Panc1 (cell line): Measurements from ENCODE around the gene KRTAP10-6. TPM values are rescaled to one million over a fixed set of nuclear protein-coding genes. Genes with fewer than 3 reads are reported as not detected.

Source experiments
- ATAC-seq: fragments of 200-7000 bp; cut with Tn5 transposase; 2 replicates; pipeline ENCODE4 v1.9.1; 2020; ENCODE audit warnings: mild to moderate bottlenecking, moderate library complexity
- BruUV-seq: library from RNA; stranded (reverse); fragments of 400-500 nt; replicated peaks from 2 replicates; lab custom pipeline; 2021; lab: Mats Ljungman, UMichigan
- CTCF ChIA-PET: fragments of 300-600 bp; sonication (Branson Sonifier 250); formaldehyde crosslinking; loops from one replicate; lab custom pipeline; 2022; ENCODE audit warnings: antibody characterized with exemption; lab: Charles Lee
- POLR2A ChIA-PET: fragments of 300-600 bp; sonication (Branson Sonifier 250); formaldehyde crosslinking; loops from one replicate; lab custom pipeline; 2022; ENCODE audit warnings: antibody characterized with exemption; lab: Charles Lee
- DNase-seq: peaks from one replicate; pipeline ENCODE4 v3.0.0-alpha.2; 2010; ENCODE audit warnings: low read depth, low spot score
- H3K27ac ChIP-seq: 2 replicates; pipeline ENCODE4 v1.5.1; 2011; ENCODE audit warnings: mild to moderate bottlenecking, low read length, inconsistent platforms
- H3K27me3 ChIP-seq: fragments of 200-500 bp; sonication (Bioruptor generic); 2 replicates; pipeline ENCODE4 v1.6.0; 2014; ENCODE audit warnings: low read length, inconsistent platforms; ENCODE audit not compliant: control insufficient read depth, insufficient read depth
- H3K36me3 ChIP-seq: fragments of 200-500 bp; sonication (Bioruptor generic); 2 replicates; pipeline ENCODE4 v1.5.1; 2014; ENCODE audit warnings: inconsistent platforms, mild to moderate bottlenecking, low read length, moderate library complexity; ENCODE audit not compliant: control insufficient read depth, insufficient read depth
- H3K4me1 ChIP-seq: 2 replicates; pipeline ENCODE4 v1.5.1; 2011; ENCODE audit warnings: inconsistent platforms, mild to moderate bottlenecking, low read length, moderate library complexity; ENCODE audit not compliant: control insufficient read depth, insufficient read depth
- H3K4me3 ChIP-seq, 2 experiments: 2 replicates each; pipeline ENCODE4 v1.5.1; 2011 to 2012; ENCODE audit warnings: low read depth in 2 of 2, low read length in 2 of 2, mild to moderate bottlenecking in 2 of 2, inconsistent platforms in 1 of 2, moderate library complexity in 1 of 2
- H3K9me3 ChIP-seq: fragments of 200-500 bp; sonication (Bioruptor generic); 2 replicates; pipeline ENCODE4 v1.5.1; 2014; ENCODE audit warnings: low read depth, mild to moderate bottlenecking, inconsistent platforms, low read length, moderate library complexity; ENCODE audit not compliant: control insufficient read depth, insufficient read depth
- CTCF ChIP-seq: fragments of 450-650 bp; IDR thresholded peaks from 2 replicates; pipeline ENCODE4 v1.5.1; 2017; ENCODE audit warnings: mild to moderate bottlenecking
- POLR2AphosphoS5 ChIP-seq: IDR thresholded peaks from 2 replicates; pipeline ENCODE4 v1.6.1; 2012; ENCODE audit warnings: mild to moderate bottlenecking, low read depth, low read length, moderate library complexity
- REST ChIP-seq, 2 experiments: IDR thresholded peaks; 2 replicates each; pipeline ENCODE4 v1.6.1; 2011 to 2012; ENCODE audit warnings: low read depth in 2 of 2, control low read depth in 1 of 2, low read length in 1 of 2, mild to moderate bottlenecking in 1 of 2, moderate library complexity in 1 of 2; ENCODE audit not compliant: insufficient read depth in 1 of 2
- SIN3A ChIP-seq: IDR thresholded peaks from 2 replicates; pipeline ENCODE4 v1.6.1; 2012; ENCODE audit warnings: low read depth, mild to moderate bottlenecking, low read length, moderate library complexity, borderline replicate concordance; ENCODE audit not compliant: insufficient read depth
- TCF7L2 ChIP-seq: IDR thresholded peaks from 2 replicates; pipeline ENCODE4 v1.6.1; 2011; ENCODE audit warnings: mild to moderate bottlenecking, low read depth, low read length, inconsistent platforms
- in situ Hi-C: cut with HindIII; loops from 2 replicates; pipeline ENCODE4 v1.10.0; 2016; ENCODE audit warnings: low sequenced_read_pairs, low pct_unique_long_range_greater_than_20kb
- intact Hi-C: fragments of 100-400 bp; cut with micrococcal nuclease; formaldehyde crosslinking; loops from one replicate; pipeline ENCODE4 v1.10.0; 2022; ENCODE audit not compliant: unreplicated experiment
- total RNA-seq: library from RNA; stranded (reverse); gene quantifications from one replicate; pipeline ENCODE4 v1.2.1, GENCODE V29; 2021; ENCODE audit not compliant: unreplicated experiment

KRTAP10-6 gene
- total RNA-seq, 1 experiment from 2014 or later: not detected

GRCh38 chr21:44582055-44582454, 10.2 kb downstream of the KRTAP10-6 start:
- TF ChIP-seq SIN3A: no peak
- TF ChIP-seq REST (IDR thresholded peaks at IDR 0.05; ENCODE audit: insufficient read depth in 1 of 2, low read depth in 2 of 2, low read length in 1 of 2): no peak
- no peak for TF ChIP-seq CTCF
- no peak for TF ChIP-seq POLR2AphosphoS5
- TF ChIP-seq TCF7L2: no peak
- no TSS peak for BruUV-seq
- H3K4me1 ChIP-seq: peaks cover 4% of the 10 kb centered on the region; the same call in 1 of the 2 replicates
- H3K9me3 ChIP-seq: 0 out of 2 replicates have a peak, but pooled peaks cover 7% of the 10 kb centered on the region
- ChIA-PET CTCF (no interaction called here), POLR2A (no interaction called here)
- no peaks in the 10 kb centered on the region for H3K36me3 ChIP-seq
- H3K27me3 ChIP-seq: peaks cover 4% of the 10 kb centered on the region
- H3K27ac ChIP-seq: no peak overlapping the region
- in situ Hi-C loops: no loop called here
- ATAC-seq (no peak), DNase-seq (no peak)
- intact Hi-C loops: no loop called here
- no peak overlapping the region for H3K4me3 ChIP-seq

GRCh38 chr21:44581158-44581557, 11.1 kb downstream of the KRTAP10-6 start:
- ChIA-PET POLR2A (no interaction called here), CTCF (no interaction called here)
- ATAC-seq (no peak), DNase-seq (no peak)
- in situ Hi-C loops: no loop called here
- Histone ChIP-seq H3K27ac (no peak overlapping the region), H3K9me3 (0 out of 2 replicates have a peak, but pooled peaks cover 7% of the 10 kb centered on the region), H3K4me3 (no peak overlapping the region), H3K27me3 (peaks cover 4% of the 10 kb centered on the region), H3K36me3 (no peaks in the 10 kb centered on the region), H3K4me1 (peaks cover 4% of the 10 kb centered on the region; the same call in 1 of the 2 replicates)
- intact Hi-C loops: no loop called here
- no TSS peak for BruUV-seq
- TF ChIP-seq TCF7L2 (no peak), CTCF (no peak), SIN3A (no peak), REST (IDR thresholded peaks at IDR 0.05; ENCODE audit: insufficient read depth in 1 of 2, low read depth in 2 of 2, low read length in 1 of 2) (no peak), POLR2AphosphoS5 (no peak)
